GM21825 (cell line): ENCODE data around the gene SYNE4.
"Not testable (repeated sequence)": the region's sequence is repeated elsewhere in the genome, so short reads cannot be mapped to it uniquely, and the experiment has no call there.

ENCODE experiments used
- ATAC-seq: cut with Tn5 transposase; IDR thresholded peaks from one replicate; pipeline ENCODE4 v1.9.1; 2021; ENCODE audit warnings: mild to moderate bottlenecking, moderate library complexity; ENCODE audit not compliant: unreplicated experiment

The SYNE4 gene

GRCh38 chr19:36008336-36008978 is at the start of gene SYNE4:
SYNE4 (minus strand) TSS chr19:36008813; CDS start chr19:36008681, 132 bp downstream.
- ATAC-seq = no peak

GRCh38 chr19:36054733-36055686 is 46.4 kb upstream of the SYNE4 start, which contains the start of gene WDR62:
WDR62 (plus strand) TSS chr19:36054897; CDS start chr19:36054972, 75 bp downstream.
- ATAC-seq = peak; percentile 63

- ATAC-seq = peak; percentile 78
Measured at GRCh38 chr19:36054119-36054732, 45.6 kb upstream of the SYNE4 start, which contains the start of gene THAP8. THAP8 (minus strand) TSS chr19:36054285; CDS start chr19:36054217, 68 bp downstream.

- ATAC-seq = no peak
Measured at GRCh38 chr19:36051637-36052036, 43.0 kb upstream of the SYNE4 start.

GRCh38 chr19:36051236-36051635 is 42.6 kb upstream of the SYNE4 start:
- ATAC-seq = no peak

- ATAC-seq = no peak
Measured at GRCh38 chr19:36049080-36049698, 40.6 kb upstream of the SYNE4 start.

GRCh38 chr19:36047835-36048234 is 39.2 kb upstream of the SYNE4 start:
- no peak for ATAC-seq

GRCh38 chr19:36046443-36047050 is 37.9 kb upstream of the SYNE4 start:
- no peak for ATAC-seq

GRCh38 chr19:36043952-36044351 is 35.3 kb upstream of the SYNE4 start:
- ATAC-seq = no peak

GRCh38 chr19:36041831-36042230 is 33.2 kb upstream of the SYNE4 start:
- ATAC-seq = no peak

- ATAC-seq = not testable (repeated sequence)
Measured at GRCh38 chr19:36041092-36041491, 32.5 kb upstream of the SYNE4 start.

GRCh38 chr19:36040495-36040894 is 31.9 kb upstream of the SYNE4 start:
- no peak for ATAC-seq

GRCh38 chr19:36032251-36033104 is 23.9 kb upstream of the SYNE4 start, which contains the start of gene CLIP3:
CLIP3 (minus strand) TSS chr19:36032873; CDS start chr19:36032357, 516 bp downstream.
- no peak for ATAC-seq

- ATAC-seq = no peak
Measured at GRCh38 chr19:36031308-36031707, 22.7 kb upstream of the SYNE4 start.

GRCh38 chr19:36030264-36031148 is 21.9 kb upstream of the SYNE4 start:
- no peak for ATAC-seq

GRCh38 chr19:36028313-36029041 is 19.9 kb upstream of the SYNE4 start:
- no peak for ATAC-seq

- no peak for ATAC-seq
Measured at GRCh38 chr19:36027696-36028095, 19.1 kb upstream of the SYNE4 start.
